ENCODE data around the gene LAMB4. TPM values are rescaled to one million over a fixed set of nuclear protein-coding genes. Genes with fewer than 3 reads are reported as not detected.

The LAMB4 gene
- total and polyA plus RNA-seq, 2 of the 4 experiments (the other 2 are of a cell fraction), result 0.12 to 0.18 TPM

DNA sequence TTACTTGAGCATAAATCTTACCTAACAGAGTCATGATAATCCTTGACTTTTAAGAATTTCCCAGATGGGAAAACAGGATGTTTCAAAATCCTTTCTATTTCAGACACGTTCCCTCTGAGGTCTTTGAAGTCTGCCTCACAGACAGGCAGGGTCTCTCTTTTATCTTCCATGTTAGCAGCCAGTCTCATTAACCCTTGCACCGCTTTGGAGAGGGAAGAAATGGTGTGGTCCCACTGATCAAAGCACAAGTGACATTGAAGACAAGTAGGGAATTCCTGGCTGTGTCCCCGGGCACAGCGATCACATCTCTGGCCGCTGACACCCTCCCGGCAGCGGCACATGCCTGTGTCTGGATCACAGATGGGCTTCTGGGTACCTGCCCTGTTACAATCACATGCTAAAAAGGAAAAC is 74.5 kb downstream of the LAMB4 start:
- H3K14ac ChIP-seq (replicated peaks; ENCODE audit: low read depth, low read length), result no peak overlapping the region
- H2BK20ac ChIP-seq (ENCODE audit: low read depth, low read length), result no peak overlapping the region; the same call in 1 of the 2 replicates
- 0 out of 2 replicates have a peak overlapping the region, but pooled peaks have one; percentile 9 for H3K4ac ChIP-seq (ENCODE audit: low read depth, low read length)
- no peak overlapping the region for H4K91ac ChIP-seq (ENCODE audit: insufficient read depth, low read depth, low read length)
- no peaks in the 10 kb centered on the region for H4K20me1 ChIP-seq (ENCODE audit: insufficient read depth, low read length)
- in situ Hi-C loops (cut with MboI; ENCODE audit: low sequenced_read_pairs) (no loop called here), dilution Hi-C loops (cut with HindIII; ENCODE audit: low sequenced_read_pairs, unreplicated experiment) (no loop called here), intact Hi-C loops (cut with micrococcal nuclease) (loop anchor here (1.0 kb wide), 1 partner anchor 10 kb away; no protein-coding TSS in a partner anchor)
- CTCF ChIA-PET, result no interaction called here
- H3K9me3 ChIP-seq (ENCODE audit: control insufficient read depth, insufficient read depth, low read length), result no peaks in the 10 kb centered on the region
- no TSS peak for BruUV-seq (replicated peaks)
- H3K4me3 ChIP-seq (ENCODE audit: insufficient read depth, low read depth, low read length), result no peak overlapping the region
- no peak overlapping the region for H2BK15ac ChIP-seq (ENCODE audit: low read depth, low read length)
- no peak for ATAC-seq (ENCODE audit: low read depth)
- H3K18ac ChIP-seq (ENCODE audit: low read depth, low read length), result no peak overlapping the region
- H3K9ac ChIP-seq (ENCODE audit: low read depth, low read length), result no peak overlapping the region
- H4K8ac ChIP-seq (ENCODE audit: low read depth in 2 of 2, low read length in 2 of 2), result no peak overlapping the region; a peak in 1 of 4 replicates
- H3K27me3 ChIP-seq (ENCODE audit: control insufficient read depth, insufficient read depth, low read length), result no peaks in the 10 kb centered on the region
- no peaks in the 10 kb centered on the region for H3K36me3 ChIP-seq (ENCODE audit: control insufficient read depth, insufficient read depth, low read length)
- no peak overlapping the region for H2BK5ac ChIP-seq (ENCODE audit: low read depth, low read length, poor library complexity, severe bottlenecking)
- H3K4me2 ChIP-seq (ENCODE audit: low read depth, low read length), result no peak overlapping the region
- H2AK5ac ChIP-seq (ENCODE audit: low read depth, low read length), result no peak overlapping the region
- no peak overlapping the region for H3K23ac ChIP-seq (ENCODE audit: low read depth, low read length)
- no peak overlapping the region for H4K5ac ChIP-seq (ENCODE audit: low read depth, low read length)
- H3K56ac ChIP-seq (ENCODE audit: extremely low read depth, insufficient read depth, low read length), result no peak overlapping the region
- no peak overlapping the region for H2BK120ac ChIP-seq (ENCODE audit: low read depth, low read length)
- 56% methylated on average over 6 of the region's 7 CpGs; no CpG with 5 or more reads in 1 of the 2 experiments for WGBS, 2 experiments (ENCODE audit: extremely low coverage in 2 of 2, insufficient read length in 1 of 2)
- no peak overlapping the region for H2AK9ac ChIP-seq (replicated peaks; ENCODE audit: low read depth, low read length, poor library complexity)
- TF ChIP-seq MAFK (IDR thresholded peaks at IDR 0.05; ENCODE audit: low read depth, low read length) (no peak), NFE2L2 (IDR thresholded peaks at IDR 0.05; ENCODE audit: low read depth, low read length) (no peak), SMC3 (IDR thresholded peaks at IDR 0.05; ENCODE audit: low read depth, low read length) (no peak), BHLHE40 (IDR thresholded peaks at IDR 0.05; ENCODE audit: low read depth, low read length) (no peak), MAZ (IDR thresholded peaks at IDR 0.05; ENCODE audit: borderline replicate concordance, low read depth, low read length) (no peak), RAD21 (IDR thresholded peaks at IDR 0.05; ENCODE audit: low read length) (no peak), RFX5 (IDR thresholded peaks at IDR 0.05; ENCODE audit: low read depth, low read length) (no peak)
- TF ChIP-seq, protein P1, sequence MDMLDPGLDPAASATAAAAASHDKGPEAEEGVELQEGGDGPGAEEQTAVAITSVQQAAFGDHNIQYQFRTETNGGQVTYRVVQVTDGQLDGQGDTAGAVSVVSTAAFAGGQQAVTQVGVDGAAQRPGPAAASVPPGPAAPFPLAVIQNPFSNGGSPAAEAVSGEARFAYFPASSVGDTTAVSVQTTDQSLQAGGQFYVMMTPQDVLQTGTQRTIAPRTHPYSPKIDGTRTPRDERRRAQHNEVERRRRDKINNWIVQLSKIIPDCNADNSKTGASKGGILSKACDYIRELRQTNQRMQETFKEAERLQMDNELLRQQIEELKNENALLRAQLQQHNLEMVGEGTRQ (IDR thresholded peaks at IDR 0.05; ENCODE audit: low read depth, low read length), result no peak
- TF ChIP-seq, protein P2, sequence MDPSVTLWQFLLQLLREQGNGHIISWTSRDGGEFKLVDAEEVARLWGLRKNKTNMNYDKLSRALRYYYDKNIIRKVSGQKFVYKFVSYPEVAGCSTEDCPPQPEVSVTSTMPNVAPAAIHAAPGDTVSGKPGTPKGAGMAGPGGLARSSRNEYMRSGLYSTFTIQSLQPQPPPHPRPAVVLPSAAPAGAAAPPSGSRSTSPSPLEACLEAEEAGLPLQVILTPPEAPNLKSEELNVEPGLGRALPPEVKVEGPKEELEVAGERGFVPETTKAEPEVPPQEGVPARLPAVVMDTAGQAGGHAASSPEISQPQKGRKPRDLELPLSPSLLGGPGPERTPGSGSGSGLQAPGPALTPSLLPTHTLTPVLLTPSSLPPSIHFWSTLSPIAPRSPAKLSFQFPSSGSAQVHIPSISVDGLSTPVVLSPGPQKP (IDR thresholded peaks at IDR 0.05; ENCODE audit: borderline replicate concordance, low read depth, low read length), result no peak
- TF ChIP-seq, protein P3, sequence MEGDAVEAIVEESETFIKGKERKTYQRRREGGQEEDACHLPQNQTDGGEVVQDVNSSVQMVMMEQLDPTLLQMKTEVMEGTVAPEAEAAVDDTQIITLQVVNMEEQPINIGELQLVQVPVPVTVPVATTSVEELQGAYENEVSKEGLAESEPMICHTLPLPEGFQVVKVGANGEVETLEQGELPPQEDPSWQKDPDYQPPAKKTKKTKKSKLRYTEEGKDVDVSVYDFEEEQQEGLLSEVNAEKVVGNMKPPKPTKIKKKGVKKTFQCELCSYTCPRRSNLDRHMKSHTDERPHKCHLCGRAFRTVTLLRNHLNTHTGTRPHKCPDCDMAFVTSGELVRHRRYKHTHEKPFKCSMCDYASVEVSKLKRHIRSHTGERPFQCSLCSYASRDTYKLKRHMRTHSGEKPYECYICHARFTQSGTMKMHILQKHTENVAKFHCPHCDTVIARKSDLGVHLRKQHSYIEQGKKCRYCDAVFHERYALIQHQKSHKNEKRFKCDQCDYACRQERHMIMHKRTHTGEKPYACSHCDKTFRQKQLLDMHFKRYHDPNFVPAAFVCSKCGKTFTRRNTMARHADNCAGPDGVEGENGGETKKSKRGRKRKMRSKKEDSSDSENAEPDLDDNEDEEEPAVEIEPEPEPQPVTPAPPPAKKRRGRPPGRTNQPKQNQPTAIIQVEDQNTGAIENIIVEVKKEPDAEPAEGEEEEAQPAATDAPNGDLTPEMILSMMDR (conservative IDR thresholded peaks at IDR 0.05; ENCODE audit: low read depth, low read length), result no peak
- no peaks in the 10 kb centered on the region for H3K9me1 ChIP-seq (ENCODE audit: insufficient read depth, low read length)
- no peaks in the 10 kb centered on the region for H3K79me1 ChIP-seq (ENCODE audit: low read depth in 1 of 2, low read length in 2 of 2)
- 0 out of 2 replicates have a peak, but pooled peaks cover 2% of the 10 kb centered on the region for H3K4me1 ChIP-seq (ENCODE audit: control insufficient read depth, insufficient read depth, low read length)
- POLR2A ChIA-PET (ENCODE audit: unreplicated experiment), result no interaction called here
- no peak overlapping the region for H3K27ac ChIP-seq (ENCODE audit: insufficient read depth, low read length)
- H2AFZ ChIP-seq (replicated peaks; ENCODE audit: low read length, poor library complexity), result peak overlapping the region; percentile 12
- no peak for DNase-seq
